Iris pigment epithelial cell (primary cell): Measurements from ENCODE around the gene PAX3.

ENCODE experiments used
- DNase-seq: peaks from one replicate; pipeline ENCODE4 v3.0.0-alpha.2; 2011; ENCODE audit warnings: low read depth

PAX3 gene

DNA sequence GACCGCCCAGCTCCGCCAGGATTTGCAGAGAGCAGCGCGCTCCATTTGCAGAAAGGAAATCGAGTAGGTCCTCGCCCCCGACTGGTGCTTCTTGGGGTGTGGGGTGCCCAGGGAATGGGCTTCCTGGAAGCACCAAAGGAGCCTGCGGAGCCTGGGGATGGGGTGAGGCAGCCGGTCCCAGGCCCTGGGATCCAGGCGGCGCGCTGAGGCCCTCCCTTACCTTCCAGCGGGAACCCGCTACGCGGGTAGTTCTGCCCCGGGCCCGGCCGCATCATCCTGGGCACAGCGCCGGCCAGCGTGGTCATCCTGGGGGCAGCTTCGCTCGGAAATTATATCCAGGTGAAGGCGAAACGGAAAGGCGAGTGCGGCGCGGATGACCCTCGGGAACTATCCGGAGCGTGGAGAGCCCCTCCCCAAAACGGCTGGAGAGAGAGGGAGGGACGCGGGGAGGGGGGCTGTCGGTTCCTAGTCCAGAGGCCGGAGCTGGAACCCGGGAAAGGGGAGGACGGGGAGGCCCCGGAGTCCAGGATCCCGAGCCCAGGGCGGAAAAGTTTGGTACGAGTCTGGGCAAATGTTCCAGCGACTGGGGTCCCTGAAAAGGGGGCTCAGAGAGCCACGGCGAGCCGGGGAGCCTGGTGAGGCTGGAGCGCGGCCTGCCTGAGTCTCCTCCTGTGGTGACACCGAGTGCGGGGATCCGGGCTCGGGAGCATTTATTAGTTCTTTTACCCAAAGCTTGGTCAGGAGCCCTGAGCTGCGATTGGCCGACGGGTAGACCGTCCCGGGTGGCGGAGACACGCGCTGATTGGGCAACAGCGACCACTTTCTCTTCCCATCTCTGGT, at the start of gene PAX3:
Gene PAX3 (minus strand): TSS at position 688 of the 840 bp plus-strand sequence. CDS start 383 bp downstream, at position 305.
- no peak for DNase-seq

GRCh38 chr2:222341331-222341730, 42.5 kb upstream of the PAX3 start:
- DNase-seq: no peak

DNA sequence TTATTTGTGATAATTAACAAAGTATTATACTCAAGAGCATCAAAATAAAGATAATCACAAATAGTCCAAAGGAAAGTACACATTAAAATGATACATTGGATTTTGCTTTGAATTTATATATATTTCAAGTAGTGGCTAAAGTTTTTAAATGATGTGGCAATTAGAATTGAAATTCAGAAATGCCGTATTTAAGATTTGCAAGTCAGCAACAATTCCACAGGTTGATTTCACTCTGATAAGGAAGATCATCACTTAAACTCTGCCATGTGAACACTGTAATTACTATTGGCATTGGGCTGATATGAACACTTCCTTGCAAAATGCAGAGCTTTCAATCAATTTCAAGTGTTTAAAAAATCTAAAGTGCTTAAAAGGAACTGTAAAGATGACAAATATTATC, 39.6 kb upstream of the PAX3 start:
- DNase-seq: no peak

DNA sequence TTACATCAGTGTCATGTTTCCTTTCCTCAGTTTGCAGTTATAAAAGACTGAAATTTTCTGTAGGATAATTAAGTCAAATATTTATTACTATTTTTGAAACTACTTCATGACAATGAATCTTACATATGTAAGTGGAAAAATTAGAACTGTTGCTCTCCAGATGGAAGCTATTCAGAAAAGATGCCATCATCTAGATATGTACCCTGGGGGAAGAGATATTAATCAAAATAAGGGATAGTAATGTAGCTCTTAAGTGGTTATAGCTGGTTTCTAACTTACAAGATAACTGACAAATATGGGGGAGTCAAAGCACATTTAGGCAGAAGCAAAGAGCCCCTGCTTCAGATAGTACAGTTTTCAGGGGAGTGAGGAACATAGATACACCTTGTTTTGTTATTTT, 38.1 kb upstream of the PAX3 start:
- no peak for DNase-seq

DNA sequence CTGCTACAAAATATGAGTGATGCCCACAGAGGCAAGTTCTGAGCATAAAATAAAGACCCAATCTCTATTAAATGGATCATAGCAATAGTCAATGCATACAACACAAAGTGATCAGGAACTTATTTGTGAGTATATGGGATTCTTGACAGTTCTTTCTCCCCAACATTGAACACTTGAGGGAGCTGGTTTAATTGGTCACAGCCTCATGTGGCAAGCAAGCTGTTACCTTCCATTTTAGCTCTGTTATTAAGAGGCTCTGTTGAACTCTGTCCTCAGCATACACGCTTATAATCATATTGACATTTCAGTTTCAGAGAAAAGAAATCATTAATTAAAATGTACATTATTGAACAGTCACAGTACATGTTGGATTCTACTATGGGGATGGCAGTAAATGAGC, 37.6 kb upstream of the PAX3 start:
- DNase-seq: no peak

DNA sequence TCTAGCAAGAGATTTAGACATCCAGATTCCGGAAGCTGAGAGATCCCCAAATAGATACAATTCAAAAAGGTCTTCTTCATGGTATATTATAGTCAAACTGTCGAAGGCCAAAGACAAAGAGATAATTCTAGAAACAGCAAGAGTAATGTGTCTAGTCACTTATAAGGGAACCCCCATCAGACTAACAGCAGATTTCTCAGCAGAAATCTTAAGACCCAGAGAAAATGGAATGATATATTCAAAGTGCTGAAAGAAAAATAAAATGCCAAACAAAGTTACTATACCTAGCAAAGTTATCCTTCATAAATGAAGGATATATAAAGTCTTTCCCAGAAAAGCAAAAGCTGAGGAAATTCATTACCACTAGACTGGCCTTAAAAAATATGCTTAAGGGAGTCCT, 36.1 kb upstream of the PAX3 start:
- no peak for DNase-seq

DNA sequence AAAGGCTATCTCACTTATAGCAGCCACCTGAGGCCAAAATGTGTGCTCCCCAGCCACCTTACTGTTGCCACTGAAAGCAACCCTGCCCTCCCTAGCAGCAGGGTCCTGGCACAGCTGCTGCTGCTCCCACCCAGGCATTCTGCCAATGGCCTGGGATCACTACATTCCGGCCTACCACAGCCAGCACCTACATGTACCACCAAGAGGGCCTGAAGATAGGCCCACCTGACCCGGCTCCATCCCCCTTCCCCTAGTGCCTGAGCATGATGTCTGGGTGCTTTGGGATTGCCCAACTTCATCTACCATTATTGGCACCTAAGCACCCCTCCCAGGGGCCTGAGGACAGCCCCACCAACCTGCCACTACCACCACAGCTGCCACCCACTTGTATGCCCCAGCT, 34.6 kb upstream of the PAX3 start:
- no peak for DNase-seq

- no peak for DNase-seq
Observed at GRCh38 chr2:222332116-222332515, 33.3 kb upstream of the PAX3 start.

DNA sequence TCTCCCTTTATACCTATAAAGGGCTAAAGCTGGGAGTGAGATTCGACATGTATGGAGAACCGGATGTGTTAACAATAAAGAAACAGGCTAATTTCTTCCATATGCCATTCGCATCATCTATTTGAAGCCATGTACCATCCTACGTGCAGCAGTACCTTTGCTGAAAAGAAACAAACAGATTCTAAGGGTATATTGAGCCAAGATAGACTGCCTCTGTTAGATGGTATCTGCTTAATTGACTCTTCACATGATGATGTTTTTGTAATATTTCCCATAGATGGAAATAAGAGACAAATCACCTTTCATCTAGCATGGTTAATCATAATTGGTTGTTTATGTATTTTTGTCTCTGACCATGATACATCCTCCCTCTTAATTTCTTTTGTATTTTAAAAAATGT, 32.1 kb upstream of the PAX3 start:
- DNase-seq: no peak

GRCh38 chr2:222322236-222322635, 23.4 kb upstream of the PAX3 start:
- DNase-seq: no peak

GRCh38 chr2:222320436-222321395, 21.9 kb upstream of the PAX3 start:
- DNase-seq: no peak

DNA sequence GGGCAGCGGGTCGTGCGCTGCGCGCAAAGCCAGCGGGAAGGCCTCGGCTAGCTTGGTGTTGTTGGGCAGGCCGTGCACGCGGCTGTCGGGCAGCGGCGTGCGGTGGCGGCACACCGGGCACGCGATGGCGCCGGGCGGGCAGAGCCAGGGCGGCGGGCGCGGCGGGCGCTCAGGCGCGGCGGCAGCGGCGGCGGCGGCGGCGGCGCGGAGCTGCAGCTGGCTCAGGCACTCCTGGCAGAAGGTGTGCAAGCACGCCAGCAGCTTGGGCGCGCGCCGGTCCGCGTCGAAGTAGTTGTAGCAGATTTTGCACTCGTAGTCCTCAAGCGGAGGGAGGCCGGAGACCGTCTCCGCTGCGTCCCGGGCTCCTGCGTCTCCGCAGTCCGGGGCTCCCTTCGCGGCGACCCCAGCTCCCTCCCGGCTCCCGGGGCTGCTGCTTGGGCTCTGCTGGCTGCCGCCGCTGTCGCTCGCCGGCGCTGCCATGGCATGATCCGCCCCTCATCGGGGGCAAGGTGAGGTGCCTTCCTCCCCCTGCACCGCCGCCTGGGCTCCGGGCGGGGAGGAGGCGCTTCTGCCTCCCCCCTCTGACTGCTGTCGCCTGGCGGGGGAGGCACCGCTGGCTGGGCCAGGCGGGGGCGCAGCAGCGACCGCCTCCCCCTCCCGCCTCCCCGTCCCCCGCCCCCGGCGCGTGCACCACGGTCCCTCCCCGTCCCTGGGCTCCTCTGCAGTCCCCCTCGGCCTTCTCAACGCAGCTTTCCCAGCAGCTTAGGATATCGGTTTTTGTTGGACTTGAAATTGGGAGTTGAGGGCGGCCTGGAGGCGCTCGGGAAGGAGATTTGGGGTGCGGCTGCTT, 21.0 kb upstream of the PAX3 start:
- DNase-seq: peak; percentile 19

GRCh38 chr2:222318712-222319585, 20.2 kb upstream of the PAX3 start:
- peak; percentile 28 for DNase-seq

DNA sequence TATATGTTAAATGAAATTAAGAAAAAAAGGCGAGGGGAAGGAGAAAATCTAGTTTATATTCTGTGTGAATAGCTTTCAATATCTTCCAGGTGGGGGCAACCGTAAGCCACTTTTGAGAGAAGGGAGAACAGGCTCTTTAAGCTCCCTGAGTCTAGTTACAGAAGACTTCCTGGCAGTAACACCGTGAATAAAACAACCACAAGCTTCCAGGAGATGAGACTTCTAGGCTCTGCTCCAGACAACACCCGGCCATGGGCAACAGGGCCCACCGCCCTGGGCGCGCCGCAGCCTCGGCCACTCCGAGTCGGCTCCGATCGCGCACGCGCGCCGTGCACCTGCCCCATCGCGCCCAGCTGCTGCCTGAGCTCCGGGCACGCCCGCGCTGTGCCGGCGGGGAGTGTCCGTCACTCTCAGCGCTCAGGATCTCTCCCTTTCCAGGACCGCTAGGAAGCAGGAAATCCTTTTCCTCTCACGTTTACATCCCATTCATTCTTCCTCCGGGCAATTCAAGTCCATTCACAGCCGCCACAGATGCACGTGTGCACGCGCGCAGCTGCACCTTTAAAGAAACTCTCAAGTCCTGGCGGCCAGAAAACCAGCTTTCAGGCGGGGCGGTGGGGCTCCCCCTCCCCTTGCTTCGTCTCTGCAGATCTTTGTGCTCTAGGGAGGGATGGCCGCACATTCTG, 19.4 kb upstream of the PAX3 start:
- peak; percentile 68 for DNase-seq

GRCh38 chr2:222315443-222316121, 16.8 kb upstream of the PAX3 start:
- no peak for DNase-seq

DNA sequence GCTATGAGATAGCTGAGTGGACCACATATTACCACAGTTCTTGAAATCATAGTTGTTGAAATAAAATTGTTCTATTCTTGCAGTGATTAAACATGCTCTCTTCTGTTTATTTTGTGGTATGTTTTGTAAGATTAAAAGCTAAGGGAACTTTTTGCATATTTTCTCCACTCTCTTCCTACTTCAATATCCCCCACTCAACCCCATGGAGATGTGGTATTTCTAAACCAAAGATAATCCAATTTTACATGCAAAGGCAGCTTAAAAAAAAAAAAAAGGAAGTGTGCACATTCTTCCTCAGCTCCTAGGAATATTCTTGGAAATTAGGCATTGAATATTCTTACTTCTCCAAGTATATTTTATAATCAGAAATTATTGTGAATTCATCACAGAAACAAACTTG, 15.0 kb upstream of the PAX3 start:
- DNase-seq: no peak

DNA sequence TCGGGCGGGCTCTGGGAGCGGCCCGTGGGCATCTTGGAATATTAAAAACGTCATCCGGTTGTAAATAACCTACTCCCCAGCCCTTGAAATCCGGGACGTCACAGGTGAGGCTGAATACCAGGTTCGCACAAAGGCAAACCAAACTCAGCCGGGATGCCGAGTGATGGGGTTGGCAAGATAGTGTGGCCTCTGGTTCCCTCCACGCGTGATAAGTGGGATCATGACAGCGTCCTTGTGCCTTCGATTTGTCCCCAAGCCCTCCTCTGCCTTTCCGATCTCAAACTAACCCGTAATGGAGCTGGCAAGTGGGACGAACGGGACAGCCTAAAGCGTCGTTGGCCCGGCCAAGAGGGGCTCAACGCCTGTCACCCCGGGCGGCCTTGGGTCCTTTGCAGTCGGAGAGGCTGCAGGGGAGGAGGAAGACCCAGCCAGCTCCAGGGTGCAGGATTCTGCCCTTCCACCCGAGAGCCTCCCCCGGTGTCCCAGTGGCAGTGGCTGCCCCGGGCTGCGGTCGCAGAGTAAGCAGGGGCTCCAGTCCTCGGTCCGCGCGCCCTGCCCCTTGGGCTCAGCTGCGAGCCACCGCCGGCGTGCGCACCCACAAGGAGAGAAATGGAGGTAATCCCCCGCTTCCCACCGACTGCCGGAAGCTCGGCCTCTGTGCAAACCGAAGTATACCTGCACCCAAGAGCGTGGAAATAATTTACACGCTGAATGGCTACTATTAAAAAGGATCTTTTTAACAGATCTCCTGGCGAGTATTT, 13.4 kb upstream of the PAX3 start:
- no peak for DNase-seq

DNA sequence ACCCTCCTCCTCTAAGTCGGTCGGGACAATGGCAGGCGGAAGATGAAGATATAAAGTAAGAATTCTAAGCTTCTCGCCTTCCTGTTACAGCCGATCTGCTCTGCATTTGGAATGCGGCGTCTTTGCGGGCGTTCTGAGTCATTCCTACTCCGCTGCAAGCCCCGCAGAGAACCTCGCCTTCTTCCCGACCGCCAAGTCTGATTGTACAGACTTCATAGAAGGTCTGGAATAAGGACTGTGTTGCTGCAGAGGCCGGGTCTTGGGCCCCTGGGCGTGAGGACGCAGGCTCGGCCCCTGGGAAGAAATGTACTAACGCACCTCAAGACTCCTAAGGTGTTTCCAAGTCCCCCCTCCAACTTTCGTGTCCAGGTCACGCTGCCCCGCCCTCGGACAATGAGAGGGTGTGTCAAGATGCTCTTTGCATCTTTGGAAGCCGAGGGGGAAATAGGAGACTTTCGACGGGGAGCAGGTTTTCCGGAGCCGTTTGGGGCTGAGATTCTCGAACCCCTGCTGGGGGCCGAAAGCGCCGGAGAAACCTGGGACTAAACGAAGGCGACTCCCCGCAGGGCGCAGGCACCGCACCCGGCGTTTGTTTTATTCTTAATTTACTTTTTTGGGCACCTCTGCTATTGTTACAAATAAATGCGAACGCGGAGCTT, 12.7 kb upstream of the PAX3 start:
- DNase-seq: no peak
